ENCODE results near the gene RIPOR3. TPM values are rescaled to one million over a fixed set of nuclear protein-coding genes. Genes with fewer than 3 reads are reported as not detected.

Gene RIPOR3
- total RNA-seq, 1 experiment from 2014 or later, result 0.46 TPM

GRCh38 chr20:50659975-50660670 lies 31.2 kb downstream of the RIPOR3 start:
- Histone ChIP-seq H2BK15ac (ENCODE audit: low read depth, low read length) (no peak overlapping the region), H3K4me1 (ENCODE audit: insufficient read depth, low read length) (no peaks in the 10 kb centered on the region; the same call in 1 of the 2 replicates), H3K4ac (ENCODE audit: low read depth, low read length) (no peak overlapping the region), H3K9ac (ENCODE audit: extremely low read depth, insufficient read length, low read length) (no peak overlapping the region), H3K56ac (ENCODE audit: insufficient read length, low read depth, low read length) (no peak overlapping the region), H2BK120ac (ENCODE audit: low read depth, low read length, poor library complexity, severe bottlenecking) (no peak overlapping the region), H3K4me2 (ENCODE audit: insufficient read depth, insufficient read length, low read length) (no peak overlapping the region), H2AFZ (ENCODE audit: low read length) (no peak overlapping the region), H3K9me3 (ENCODE audit: control insufficient read depth, low read depth, low read length) (no peaks in the 10 kb centered on the region), H3K23ac (ENCODE audit: insufficient read length, low read depth, low read length) (no peak overlapping the region), H4K8ac (replicated peaks; ENCODE audit: insufficient read length, low read depth, low read length) (no peak overlapping the region), H4K5ac (ENCODE audit: insufficient read length, low read depth, low read length) (no peak overlapping the region), H3K18ac (ENCODE audit: insufficient read length, low read depth, low read length) (no peak overlapping the region), H2BK12ac (ENCODE audit: insufficient read length, low read depth, low read length) (no peak overlapping the region), H3T11ph (ENCODE audit: low read length) (no peak overlapping the region), H3K79me2 (ENCODE audit: insufficient read depth, low read length) (no peaks in the 10 kb centered on the region), H3K27ac (ENCODE audit: insufficient read length, low read depth, low read length) (no peak overlapping the region), H2BK5ac (ENCODE audit: insufficient read length, low read length) (no peak overlapping the region), H3K14ac (ENCODE audit: insufficient read depth, low read length) (no peak overlapping the region), H3K23me2 (ENCODE audit: insufficient read length, low read depth, low read length, poor library complexity, severe bottlenecking) (no peaks in the 10 kb centered on the region), H4K20me1 (ENCODE audit: control insufficient read depth, insufficient read depth, insufficient read length) (no peaks in the 10 kb centered on the region), H4K91ac (ENCODE audit: insufficient read length, low read depth, low read length) (no peak overlapping the region), H3K27me3 (ENCODE audit: insufficient read depth, low read length) (no peaks in the 10 kb centered on the region), H3K79me1 (ENCODE audit: insufficient read depth, low read depth, low read length, poor library complexity, severe bottlenecking) (no peaks in the 10 kb centered on the region), H2BK20ac (ENCODE audit: low read depth, low read length, poor library complexity, severe bottlenecking) (no peak overlapping the region), H2AK5ac (ENCODE audit: insufficient read length, low read length) (no peak overlapping the region)
- no CpG with 5 or more reads among the region's 6 CpGs for WGBS (ENCODE audit: extremely low coverage, insufficient read length, low lambda C conversion rate)
- no peak for DNase-seq
- TF ChIP-seq, protein P1, sequence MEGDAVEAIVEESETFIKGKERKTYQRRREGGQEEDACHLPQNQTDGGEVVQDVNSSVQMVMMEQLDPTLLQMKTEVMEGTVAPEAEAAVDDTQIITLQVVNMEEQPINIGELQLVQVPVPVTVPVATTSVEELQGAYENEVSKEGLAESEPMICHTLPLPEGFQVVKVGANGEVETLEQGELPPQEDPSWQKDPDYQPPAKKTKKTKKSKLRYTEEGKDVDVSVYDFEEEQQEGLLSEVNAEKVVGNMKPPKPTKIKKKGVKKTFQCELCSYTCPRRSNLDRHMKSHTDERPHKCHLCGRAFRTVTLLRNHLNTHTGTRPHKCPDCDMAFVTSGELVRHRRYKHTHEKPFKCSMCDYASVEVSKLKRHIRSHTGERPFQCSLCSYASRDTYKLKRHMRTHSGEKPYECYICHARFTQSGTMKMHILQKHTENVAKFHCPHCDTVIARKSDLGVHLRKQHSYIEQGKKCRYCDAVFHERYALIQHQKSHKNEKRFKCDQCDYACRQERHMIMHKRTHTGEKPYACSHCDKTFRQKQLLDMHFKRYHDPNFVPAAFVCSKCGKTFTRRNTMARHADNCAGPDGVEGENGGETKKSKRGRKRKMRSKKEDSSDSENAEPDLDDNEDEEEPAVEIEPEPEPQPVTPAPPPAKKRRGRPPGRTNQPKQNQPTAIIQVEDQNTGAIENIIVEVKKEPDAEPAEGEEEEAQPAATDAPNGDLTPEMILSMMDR (conservative IDR thresholded peaks at IDR 0.05), result no peak
- Mint-ChIP-seq H3K4me3 (no peak overlapping the region), H3K36me3 (ENCODE audit: insufficient read depth in 1 of 3, low read depth in 3 of 3) (peaks cover 0 to 5% (median 0%) of the 10 kb centered on the region in 3 experiments; a peak in 1 of 7 replicates), H3K27ac (no peak overlapping the region; a peak in 1 of 7 replicates), H3K9me3 (peaks cover 0 to 3% of the 10 kb centered on the region in 2 experiments; a peak in 2 of 5 replicates), H3K4me1 (peaks cover 14 to 29% of the 10 kb centered on the region in 2 experiments), H3K27me3 (ENCODE audit: low read depth) (no peaks in the 10 kb centered on the region; the same call in 1 of the 2 replicates)
